Subcutaneous abdominal adipose tissue (tissue), 5 donors: Measurements from ENCODE around the gene HSD11B1L.

Experiments
- H3K27ac ChIP-seq: one replicate; pipeline ENCODE4 v1.7.0; 2013; ENCODE audit warnings: low read depth, mild to moderate bottlenecking, inconsistent platforms, low read length, moderate library complexity
- H3K27me3 ChIP-seq, 5 donors: one replicate each; pipeline ENCODE4 v1.7.0; 2013; ENCODE audit warnings: low read length in 5 of 5, inconsistent platforms in 1 of 5; ENCODE audit not compliant: control insufficient read depth in 5 of 5, insufficient read depth in 4 of 5
- H3K36me3 ChIP-seq, 5 donors: one replicate each; pipeline ENCODE4 v1.7.0; 2013; ENCODE audit warnings: low read length in 5 of 5; ENCODE audit not compliant: control insufficient read depth in 5 of 5, insufficient read depth in 5 of 5
- H3K4me1 ChIP-seq, 5 donors: one replicate each; pipeline ENCODE4 v1.7.0; 2013; ENCODE audit warnings: low read length in 5 of 5, mild to moderate bottlenecking in 3 of 5, moderate library complexity in 1 of 5; ENCODE audit not compliant: control insufficient read depth in 5 of 5, insufficient read depth in 5 of 5
- H3K4me3 ChIP-seq, 5 donors: one replicate each; pipeline ENCODE4 v1.7.0; 2013; ENCODE audit warnings: low read length in 5 of 5, low read depth in 1 of 5
- H3K9ac ChIP-seq, 5 donors: one replicate each; pipeline ENCODE4 v1.7.0; 2013; ENCODE audit warnings: low read length in 5 of 5, mild to moderate bottlenecking in 4 of 5, moderate library complexity in 3 of 5
- H3K9me3 ChIP-seq, 5 donors: one replicate each; pipeline ENCODE4 v1.7.0; 2013; ENCODE audit warnings: low read length in 5 of 5; ENCODE audit not compliant: control insufficient read depth in 5 of 5
- donor health status: healthy.
- donor health status: healthy.
- donor health status: healthy.
- donor health status: healthy.
- donor health status: healthy.

The HSD11B1L gene

GRCh38 chr19:5680437-5681368 is at the start of gene HSD11B1L, which contains the start of gene MICOS13:
HSD11B1L (plus strand) TSS chr19:5681027; CDS start chr19:5684833, 3,806 bp downstream.
MICOS13 (minus strand) TSS chr19:5680516; CDS start chr19:5680486, 30 bp downstream.
- peaks cover 0 to 11% (median 5%) of the 10 kb centered on the region in 5 donors for H3K36me3 ChIP-seq
- H3K27ac ChIP-seq: peak within 1 kb of the TSS; percentile 79
- peaks cover 3 to 20% (median 19%) of the 10 kb centered on the region in 5 donors for H3K4me1 ChIP-seq
- peak within 1 kb of the TSS; percentile 86 to 98 (median 95) for H3K4me3 ChIP-seq
- H3K9me3 ChIP-seq: no peaks in the 10 kb centered on the region
- H3K27me3 ChIP-seq: no peaks in the 10 kb centered on the region
- peak within 1 kb of the TSS; percentile 57 to 99 (median 89) for H3K9ac ChIP-seq

GRCh38 chr19:5631567-5632240 is 49.1 kb upstream of the HSD11B1L start:
- H3K27ac ChIP-seq: peak overlapping the region; percentile 81

GRCh38 chr19:5632241-5632612 is 48.6 kb upstream of the HSD11B1L start:
- Histone ChIP-seq H3K9ac (no peak overlapping the region), H3K4me1 (peaks cover 6 to 52% (median 47%) of the 10 kb centered on the region in 5 donors), H3K27me3 (no peaks in the 10 kb centered on the region), H3K27ac (peak overlapping the region; percentile 81), H3K9me3 (no peaks in the 10 kb centered on the region), H3K36me3 (peaks cover 3 to 19% (median 8%) of the 10 kb centered on the region in 5 donors), H3K4me3 (peak overlapping the region in 1 of 5 donors; percentile 20)

More at GRCh38 chr19:5631567-5632240, 49.1 kb upstream of the HSD11B1L start:
- peak overlapping the region in 1 of 5 donors; percentile 20 for H3K4me3 ChIP-seq
- H3K36me3 ChIP-seq: peaks cover 3 to 24% (median 14%) of the 10 kb centered on the region in 5 donors
- H3K4me1 ChIP-seq: peaks cover 6 to 56% (median 52%) of the 10 kb centered on the region in 5 donors
- H3K9me3 ChIP-seq: no peaks in the 10 kb centered on the region
- no peaks in the 10 kb centered on the region for H3K27me3 ChIP-seq
- peak overlapping the region in 1 of 5 donors; percentile 3 for H3K9ac ChIP-seq

- peaks cover 2 to 17% (median 4%) of the 10 kb centered on the region in 5 donors for H3K36me3 ChIP-seq
- peak overlapping the region; percentile 81 for H3K27ac ChIP-seq
- no peak overlapping the region for H3K9ac ChIP-seq
- no peaks in the 10 kb centered on the region for H3K27me3 ChIP-seq
- no peak overlapping the region for H3K4me3 ChIP-seq
- no peaks in the 10 kb centered on the region for H3K9me3 ChIP-seq
- H3K4me1 ChIP-seq: peaks cover 4 to 51% (median 46%) of the 10 kb centered on the region in 5 donors
These were observed 48.2 kb upstream of the HSD11B1L start for GRCh38 chr19:5632657-5633056.

- H3K9me3 ChIP-seq: no peaks in the 10 kb centered on the region
- no peak overlapping the region for H3K4me3 ChIP-seq
- no peak overlapping the region for H3K9ac ChIP-seq
- H3K4me1 ChIP-seq: peaks cover 4 to 35% (median 30%) of the 10 kb centered on the region in 5 donors
- peaks cover 0 to 3% (median 0%) of the 10 kb centered on the region in 5 donors for H3K36me3 ChIP-seq
- H3K27me3 ChIP-seq: no peaks in the 10 kb centered on the region
- no peak overlapping the region for H3K27ac ChIP-seq
These were observed 45.4 kb upstream of the HSD11B1L start for GRCh38 chr19:5635427-5635826.

- Histone ChIP-seq H3K4me1 (peaks cover 1 to 11% (median 8%) of the 10 kb centered on the region in 5 donors), H3K27ac (no peak overlapping the region), H3K9me3 (no peaks in the 10 kb centered on the region), H3K36me3 (peaks cover 6 to 21% (median 14%) of the 10 kb centered on the region in 5 donors), H3K9ac (no peak overlapping the region), H3K27me3 (no peaks in the 10 kb centered on the region), H3K4me3 (no peak overlapping the region)
These were observed 42.9 kb upstream of the HSD11B1L start for GRCh38 chr19:5637971-5638370.

- H3K9ac ChIP-seq: no peak overlapping the region
- H3K4me3 ChIP-seq: no peak overlapping the region
- H3K27me3 ChIP-seq: no peaks in the 10 kb centered on the region
- H3K9me3 ChIP-seq: no peaks in the 10 kb centered on the region
- no peak overlapping the region for H3K27ac ChIP-seq
- H3K4me1 ChIP-seq: peaks cover 0 to 8% (median 5%) of the 10 kb centered on the region in 5 donors
- H3K36me3 ChIP-seq: peaks cover 13 to 47% (median 41%) of the 10 kb centered on the region in 5 donors
These were observed 39.7 kb upstream of the HSD11B1L start for GRCh38 chr19:5641171-5641570.

GRCh38 chr19:5642204-5642603 is 38.6 kb upstream of the HSD11B1L start:
- Histone ChIP-seq H3K36me3 (peaks cover 13 to 57% (median 51%) of the 10 kb centered on the region in 5 donors), H3K9me3 (no peaks in the 10 kb centered on the region), H3K9ac (no peak overlapping the region), H3K27me3 (no peaks in the 10 kb centered on the region), H3K27ac (no peak overlapping the region), H3K4me1 (peaks cover 0 to 8% (median 5%) of the 10 kb centered on the region in 5 donors), H3K4me3 (no peak overlapping the region)

- peaks cover 17 to 63% (median 60%) of the 10 kb centered on the region in 5 donors for H3K36me3 ChIP-seq
- H3K9ac ChIP-seq: no peak overlapping the region
- no peaks in the 10 kb centered on the region for H3K27me3 ChIP-seq
- H3K9me3 ChIP-seq: no peaks in the 10 kb centered on the region
- H3K4me3 ChIP-seq: no peak overlapping the region
- H3K4me1 ChIP-seq: peaks cover 0 to 3% (median 1%) of the 10 kb centered on the region in 5 donors
- H3K27ac ChIP-seq: no peak overlapping the region
These were observed 37.8 kb upstream of the HSD11B1L start for GRCh38 chr19:5643060-5643459.
